HG03520 (cell line): ENCODE measurements around the gene KRT14.

Source experiments
- ATAC-seq: cut with Tn5 transposase; IDR thresholded peaks from one replicate; pipeline ENCODE4 v1.9.1; 2021; ENCODE audit warnings: mild to moderate bottlenecking, moderate library complexity; ENCODE audit not compliant: unreplicated experiment

KRT14 gene

DNA sequence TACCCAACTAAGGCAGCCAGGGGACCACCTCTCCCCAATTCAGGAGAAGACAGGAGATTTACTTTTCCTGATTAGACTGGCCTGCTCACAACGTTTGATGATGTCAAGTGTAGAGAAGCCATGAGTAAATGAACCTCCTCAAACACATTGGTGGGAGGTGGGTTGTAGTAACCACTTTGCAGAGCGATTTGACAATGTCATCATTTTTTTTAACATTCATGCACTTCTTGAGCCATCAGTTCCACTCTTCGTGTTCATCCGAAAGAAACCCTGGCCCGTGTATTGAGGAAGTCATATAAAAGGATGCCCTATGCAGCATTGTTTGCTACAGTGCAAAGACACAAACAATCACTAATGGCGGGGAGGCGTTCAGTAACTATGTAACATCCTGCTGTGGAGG is 53.1 kb downstream of the KRT14 start:
- ATAC-seq: no peak

DNA sequence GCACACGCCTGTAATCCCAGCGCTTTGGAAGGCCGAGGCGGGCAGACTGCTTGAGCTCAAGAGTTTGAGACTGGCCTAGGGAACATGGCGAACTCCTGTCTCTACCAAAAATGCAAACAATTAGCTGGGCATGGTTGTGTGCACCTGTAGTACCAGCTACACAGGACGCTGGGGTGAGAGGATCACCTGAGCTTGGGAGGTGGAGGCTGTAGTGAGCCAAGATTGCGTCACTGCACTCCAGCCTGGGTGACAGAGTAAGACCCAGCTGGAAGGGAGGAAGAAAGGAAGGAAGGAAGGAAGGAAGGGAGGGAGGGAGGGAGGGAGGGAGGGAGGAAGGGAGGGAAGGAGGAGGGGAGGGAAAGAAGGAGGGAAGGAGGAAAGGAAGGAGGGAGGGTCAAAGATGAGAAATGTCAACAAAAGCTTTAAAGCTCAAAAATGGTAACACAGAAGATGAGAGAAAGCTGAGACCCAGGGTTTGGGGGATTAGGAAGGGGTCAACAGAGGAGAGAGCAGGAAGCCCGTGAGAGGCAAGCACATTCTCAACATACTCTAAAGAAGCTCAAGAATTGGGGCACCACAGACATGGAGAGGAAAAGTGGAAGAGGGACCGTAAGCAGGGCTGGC is 53.6 kb downstream of the KRT14 start:
- ATAC-seq: no peak
